B cell (primary cell): Measurements from ENCODE around the gene MYCBP2.

Source experiments
- CTCF ChIP-seq: fragments of 200-600 bp; IDR thresholded peaks from one replicate; pipeline ENCODE4 v1.8.0; 2022; ENCODE audit warnings: antibody characterized with exemption, mild to moderate bottlenecking
- EZH2 ChIP-seq: IDR thresholded peaks from 2 replicates; pipeline ENCODE4 v1.6.1; 2012; ENCODE audit warnings: borderline replicate concordance, low read depth, mild to moderate bottlenecking, moderate library complexity, low read length; ENCODE audit not compliant: insufficient read depth, poor library complexity, severe bottlenecking

DNA sequence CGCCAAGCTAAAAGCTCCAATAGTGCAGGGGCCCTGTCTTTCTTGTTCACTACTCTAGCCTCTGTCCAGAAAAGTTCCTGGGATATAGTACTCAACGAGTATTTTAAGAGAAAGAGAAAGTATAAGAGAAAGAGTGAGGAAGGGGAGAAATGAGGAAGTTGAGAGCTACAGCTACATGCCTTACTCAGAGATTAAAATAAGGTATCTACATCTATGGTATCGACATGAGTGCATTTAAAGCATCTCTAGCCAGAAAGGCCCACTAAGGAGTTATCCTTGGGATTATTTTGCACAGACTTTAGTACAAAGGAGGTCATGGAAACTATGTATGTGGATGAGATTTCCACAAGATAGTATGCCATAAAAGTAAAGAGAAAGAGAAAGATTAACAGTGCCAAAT lies 28.5 kb downstream of the MYCBP2 start:
- no peak for TF ChIP-seq CTCF
- TF ChIP-seq EZH2 = no peak
